HEK293 (cell line): ENCODE data around the gene C14orf93.

Source experiments
- BCL11B ChIP-seq: fragments of 450-650 bp; formaldehyde crosslinking; IDR thresholded peaks from 2 replicates; pipeline ENCODE4 v1.5.1; 2016; ENCODE audit warnings: low read depth, missing biosample characterization, missing genetic modification characterization
- CTCF ChIP-seq: fragments of 450-650 bp; formaldehyde crosslinking; IDR thresholded peaks from 2 replicates; pipeline ENCODE4 v1.5.1; 2016; ENCODE audit warnings: missing biosample characterization, missing genetic modification characterization
- FEZF1 ChIP-seq: fragments of 450-650 bp; formaldehyde crosslinking; IDR thresholded peaks from 2 replicates; pipeline ENCODE4 v1.5.1; 2016; ENCODE audit warnings: missing biosample characterization, missing genetic modification characterization
- GLI4 ChIP-seq: fragments of 450-650 bp; formaldehyde crosslinking; IDR thresholded peaks from 2 replicates; pipeline ENCODE4 v1.5.1; 2016; ENCODE audit warnings: missing biosample characterization, missing genetic modification characterization
- GLIS1 ChIP-seq: fragments of 450-650 bp; formaldehyde crosslinking; IDR thresholded peaks from 2 replicates; pipeline ENCODE4 v1.5.1; 2016; ENCODE audit warnings: missing biosample characterization, missing genetic modification characterization
- IKZF3 ChIP-seq: fragments of 450-650 bp; IDR thresholded peaks from 2 replicates; pipeline ENCODE4 v1.5.0; 2018; ENCODE audit warnings: missing biosample characterization, mild to moderate bottlenecking, missing genetic modification characterization, moderate library complexity
- INSM2 ChIP-seq: fragments of 450-650 bp; formaldehyde crosslinking; IDR thresholded peaks from 2 replicates; pipeline ENCODE4 v1.5.1; 2016; ENCODE audit warnings: missing biosample characterization, missing genetic modification characterization
- KLF1 ChIP-seq: fragments of 450-650 bp; formaldehyde crosslinking; IDR thresholded peaks from 2 replicates; pipeline ENCODE4 v1.5.1; 2016; ENCODE audit warnings: missing biosample characterization, missing genetic modification characterization
- PRDM1 ChIP-seq: fragments of 450-650 bp; formaldehyde crosslinking; IDR thresholded peaks from 2 replicates; pipeline ENCODE4; 2016; ENCODE audit warnings: missing biosample characterization, missing genetic modification characterization
- RBAK ChIP-seq: fragments of 450-650 bp; formaldehyde crosslinking; IDR thresholded peaks from 2 replicates; pipeline ENCODE4 v1.5.1; 2016; ENCODE audit warnings: missing biosample characterization, missing genetic modification characterization
- REST ChIP-seq: fragments of 450-650 bp; formaldehyde crosslinking; IDR thresholded peaks from 2 replicates; pipeline ENCODE4 v1.5.1; 2016; ENCODE audit warnings: missing biosample characterization, missing genetic modification characterization
- SP3 ChIP-seq: fragments of 450-650 bp; formaldehyde crosslinking; IDR thresholded peaks from 2 replicates; pipeline ENCODE4 v1.5.1; 2016; ENCODE audit warnings: missing biosample characterization, missing genetic modification characterization
- YY1 ChIP-seq: fragments of 450-650 bp; formaldehyde crosslinking; IDR thresholded peaks from 2 replicates; pipeline ENCODE4 v1.5.1; 2018; ENCODE audit warnings: missing biosample characterization, missing genetic modification characterization
- ZBTB6 ChIP-seq: fragments of 450-650 bp; formaldehyde crosslinking; IDR thresholded peaks from 2 replicates; pipeline ENCODE4 v1.5.1; 2017; ENCODE audit warnings: missing biosample characterization, missing genetic modification characterization
- ZNF184 ChIP-seq: fragments of 450-650 bp; IDR thresholded peaks from 2 replicates; pipeline ENCODE4 v1.5.1; 2018; ENCODE audit warnings: missing biosample characterization, mild to moderate bottlenecking, missing genetic modification characterization
- ZNF211 ChIP-seq: fragments of 450-650 bp; formaldehyde crosslinking; IDR thresholded peaks from 2 replicates; pipeline ENCODE4 v1.5.1; 2016; ENCODE audit warnings: low read depth, missing biosample characterization, missing genetic modification characterization
- ZNF266 ChIP-seq: fragments of 450-650 bp; formaldehyde crosslinking; IDR thresholded peaks from 2 replicates; pipeline ENCODE4 v1.5.1; 2016; ENCODE audit warnings: missing biosample characterization, missing genetic modification characterization, low read depth
- ZNF350 ChIP-seq: fragments of 450-650 bp; formaldehyde crosslinking; IDR thresholded peaks from 2 replicates; pipeline ENCODE4 v1.5.0; 2017; ENCODE audit warnings: missing biosample characterization, mild to moderate bottlenecking, missing genetic modification characterization
- ZNF391 ChIP-seq: fragments of 450-650 bp; formaldehyde crosslinking; IDR thresholded peaks from 2 replicates; pipeline ENCODE4 v1.5.1; 2016; ENCODE audit warnings: low read depth, missing biosample characterization, missing genetic modification characterization, borderline replicate concordance
- ZNF398 ChIP-seq: fragments of 450-650 bp; formaldehyde crosslinking; IDR thresholded peaks from 2 replicates; pipeline ENCODE4 v1.5.1; 2017; ENCODE audit warnings: missing biosample characterization, missing genetic modification characterization
- ZNF416 ChIP-seq: fragments of 450-650 bp; formaldehyde crosslinking; IDR thresholded peaks from 2 replicates; pipeline ENCODE4 v1.5.1; 2016; ENCODE audit warnings: missing biosample characterization, missing genetic modification characterization
- ZNF473 ChIP-seq: fragments of 450-650 bp; formaldehyde crosslinking; IDR thresholded peaks from 2 replicates; pipeline ENCODE4 v1.5.1; 2017; ENCODE audit warnings: missing biosample characterization, missing genetic modification characterization
- ZNF560 ChIP-seq: fragments of 450-650 bp; formaldehyde crosslinking; IDR thresholded peaks from 2 replicates; pipeline ENCODE4 v1.5.1; 2017; ENCODE audit warnings: missing biosample characterization, missing genetic modification characterization, borderline replicate concordance
- ZNF621 ChIP-seq: fragments of 450-650 bp; formaldehyde crosslinking; IDR thresholded peaks from 2 replicates; pipeline ENCODE4 v1.5.1; 2017; ENCODE audit warnings: missing biosample characterization, missing genetic modification characterization
- ZNF624 ChIP-seq: fragments of 450-650 bp; formaldehyde crosslinking; IDR thresholded peaks from 2 replicates; pipeline ENCODE4 v1.5.1; 2017; ENCODE audit warnings: missing biosample characterization, missing genetic modification characterization
- ZNF768 ChIP-seq: fragments of 450-650 bp; formaldehyde crosslinking; IDR thresholded peaks from 2 replicates; pipeline ENCODE4 v1.5.1; 2018; ENCODE audit warnings: missing biosample characterization, mild to moderate bottlenecking, missing genetic modification characterization
- ZNF776 ChIP-seq: fragments of 450-650 bp; formaldehyde crosslinking; IDR thresholded peaks from 2 replicates; pipeline ENCODE4 v1.5.0; 2017; ENCODE audit warnings: missing biosample characterization, missing genetic modification characterization, borderline replicate concordance
- ZSCAN30 ChIP-seq: fragments of 450-650 bp; IDR thresholded peaks from 2 replicates; pipeline ENCODE4 v1.5.1; 2018; ENCODE audit warnings: missing biosample characterization, mild to moderate bottlenecking, missing genetic modification characterization, moderate library complexity
- ZXDB ChIP-seq: fragments of 450-650 bp; formaldehyde crosslinking; IDR thresholded peaks from 2 replicates; pipeline ENCODE4 v1.5.1; 2016; ENCODE audit warnings: missing biosample characterization, missing genetic modification characterization

C14orf93 gene

GRCh38 chr14:23057757-23058653 is 48.1 kb upstream of the C14orf93 start (continued):
- TF ChIP-seq PRDM1 (tag by site-specific recombination) (no peak), ZNF768 (tag by site-specific recombination) (no peak), BCL11B (tag by site-specific recombination) (peak; percentile 59; the same call in 1 of the 2 replicates), ZBTB6 (tag by site-specific recombination) (no peak), ZNF621 (tag by site-specific recombination) (no peak), ZNF184 (tag by site-specific recombination) (no peak; the same call in 1 of the 2 replicates), GLIS1 (peak; percentile 83), ZNF350 (tag by site-specific recombination) (no peak), GLI4 (tag by site-specific recombination) (no peak), KLF1 (tag by site-specific recombination) (0 out of 2 replicates have a peak, but pooled peaks have one; percentile 19), SP3 (tag by site-specific recombination) (peak; percentile 64), REST (tag by site-specific recombination) (no peak; the same call in 1 of the 2 replicates), ZNF560 (tag by site-specific recombination) (no peak), ZNF211 (tag by site-specific recombination) (no peak), CTCF (peak; percentile 96), ZNF398 (tag by site-specific recombination) (peak; percentile 48), FEZF1 (tag by site-specific recombination) (no peak), ZNF416 (tag by site-specific recombination) (no peak), ZNF473 (tag by site-specific recombination) (no peak), ZNF624 (tag by site-specific recombination) (no peak), ZSCAN30 (tag by site-specific recombination) (no peak), ZNF266 (tag by site-specific recombination) (no peak), INSM2 (tag by site-specific recombination) (no peak; the same call in 1 of the 2 replicates), YY1 (no peak), ZXDB (tag by site-specific recombination) (peak; percentile 92), RBAK (tag by site-specific recombination) (no peak), IKZF3 (tag by site-specific recombination) (peak; percentile 96), ZNF391 (tag by site-specific recombination) (0 out of 2 replicates have a peak, but pooled peaks have one; percentile 68), ZNF776 (tag by site-specific recombination) (no peak)
